Prostate gland (tissue), 2 donors: ENCODE measurements around the gene ATP7B.

ENCODE experiments used
- CTCF ChIP-seq, 4 experiments: fragments of 200-600 bp in 2 of 4; fragments of 450-650 bp in 2 of 4; sonication (generic) in 2 of 4; IDR thresholded peaks; 1 replicate in 3 of 4; 2 replicates in 1 of 4; pipeline ENCODE4 v1.5.1; 2016 to 2019; ENCODE audit warnings: antibody characterized with exemption in 4 of 4, mild to moderate bottlenecking in 2 of 4, moderate library complexity in 2 of 4
- POLR2A ChIP-seq: fragments of 450-650 bp; IDR thresholded peaks from one replicate; pipeline ENCODE4 v1.6.1; 2016; ENCODE audit warnings: antibody characterized with exemption, mild to moderate bottlenecking

DNA sequence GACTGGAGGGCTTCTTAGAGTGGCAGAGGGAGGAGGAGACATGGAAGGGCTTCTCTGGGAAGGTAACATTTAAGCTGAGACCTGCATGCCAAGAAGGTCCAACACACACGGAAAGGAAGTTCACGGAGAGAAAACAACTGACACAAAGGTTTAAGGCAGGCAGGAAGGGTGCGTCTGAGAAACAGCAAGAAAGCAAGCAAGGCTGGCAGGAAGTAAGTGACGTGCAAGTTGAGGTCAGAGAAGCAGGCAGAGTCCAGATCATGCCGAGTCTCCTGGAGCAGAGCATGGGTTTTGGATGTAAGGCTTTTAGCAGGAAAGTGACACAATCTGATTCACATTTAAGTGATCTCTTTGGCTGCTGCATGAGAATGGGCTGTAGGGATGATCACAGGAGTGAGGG is 60.5 kb downstream of the ATP7B start:
- TF ChIP-seq CTCF (IDR thresholded peaks at IDR 0.05) (no peak), POLR2A (no peak)
